OCI-LY3 (cell line): ENCODE results near the gene CD3E.

Source experiments
- CTCF ChIP-seq: fragments of 200-600, 300-600 bp; sonication (generic); IDR thresholded peaks from 2 replicates; pipeline ENCODE4 v1.5.1; 2014; ENCODE audit warnings: antibody characterized with exemption, low read length, low read depth
- EZH2phosphoT487 ChIP-seq: fragments of 200-600 bp; shearing (Covaris generic); IDR thresholded peaks from 2 replicates; pipeline ENCODE4 v1.6.1; 2018; ENCODE audit warnings: antibody characterized with exemption, mixed run types, low read depth

GRCh38 chr11:118359295-118359958 is 54.9 kb downstream of the CD3E start, which contains the start of gene UBE4A:
- no peak for TF ChIP-seq CTCF
- no peak for TF ChIP-seq EZH2phosphoT487
